ENCODE results near the gene MREG. TPM values are rescaled to one million over a fixed set of nuclear protein-coding genes. Genes with fewer than 3 reads are reported as not detected.

MREG gene
- total RNA-seq, 1 experiment from 2014 or later: 23.0 TPM

DNA sequence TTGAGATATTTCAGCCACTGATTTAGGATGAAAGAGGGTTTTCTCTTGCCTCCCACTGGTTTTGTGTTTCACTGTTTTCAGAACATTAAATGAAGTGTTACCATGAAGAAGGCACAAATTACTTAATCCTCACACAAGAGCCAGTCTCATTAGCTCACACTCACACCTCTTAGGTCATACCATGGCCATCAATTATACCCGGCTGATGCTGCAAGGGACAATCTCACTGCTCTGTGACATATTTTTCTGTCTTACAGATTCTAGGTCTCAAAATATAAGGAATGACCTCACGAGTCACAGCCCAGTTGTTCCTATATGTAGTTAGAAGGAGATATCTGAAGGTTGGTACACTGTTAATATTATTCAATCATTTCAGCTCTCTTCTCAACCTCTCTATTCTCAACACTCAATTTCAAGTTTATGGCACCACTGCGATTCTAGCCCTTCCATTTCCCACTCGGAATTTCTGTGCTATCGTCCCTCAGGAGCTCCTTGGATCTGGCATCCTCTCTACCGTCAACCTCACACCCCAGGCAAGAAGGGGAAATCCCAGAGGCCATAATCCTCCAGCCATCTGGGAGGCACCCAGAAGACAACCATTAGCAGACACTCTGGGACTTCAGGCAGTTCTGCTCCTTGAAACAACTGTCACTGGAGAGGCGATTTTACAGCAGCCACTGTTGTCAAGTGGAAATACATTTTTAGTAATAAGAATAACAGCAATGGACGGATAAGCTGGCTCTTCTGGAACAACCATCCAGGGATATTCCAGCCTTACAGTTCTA, 101.9 kb downstream of the MREG start:
- Histone ChIP-seq H3K4me3 (no peak overlapping the region), H3K79me2 (ENCODE audit: low read depth) (no peaks in the 10 kb centered on the region), H4K20me1 (ENCODE audit: insufficient read depth) (no peaks in the 10 kb centered on the region), H3K4me1 (replicated peaks; ENCODE audit: insufficient read depth) (no peaks in the 10 kb centered on the region), H3K9me2 (ENCODE audit: insufficient read depth) (no peaks in the 10 kb centered on the region), H3K9me3 (ENCODE audit: insufficient read depth, low read depth) (no peaks in the 10 kb centered on the region; the same call in 1 of the 2 replicates), H2AFZ (no peak overlapping the region), H3F3A (ENCODE audit: insufficient read depth, low read depth) (no peaks in the 10 kb centered on the region), H3K27me3 (ENCODE audit: insufficient read depth, low read depth) (no peaks in the 10 kb centered on the region), H3K27ac (no peak overlapping the region), H3K4me2 (no peak overlapping the region), H3K36me3 (ENCODE audit: low read depth) (no peaks in the 10 kb centered on the region)
- TF ChIP-seq, protein P1, sequence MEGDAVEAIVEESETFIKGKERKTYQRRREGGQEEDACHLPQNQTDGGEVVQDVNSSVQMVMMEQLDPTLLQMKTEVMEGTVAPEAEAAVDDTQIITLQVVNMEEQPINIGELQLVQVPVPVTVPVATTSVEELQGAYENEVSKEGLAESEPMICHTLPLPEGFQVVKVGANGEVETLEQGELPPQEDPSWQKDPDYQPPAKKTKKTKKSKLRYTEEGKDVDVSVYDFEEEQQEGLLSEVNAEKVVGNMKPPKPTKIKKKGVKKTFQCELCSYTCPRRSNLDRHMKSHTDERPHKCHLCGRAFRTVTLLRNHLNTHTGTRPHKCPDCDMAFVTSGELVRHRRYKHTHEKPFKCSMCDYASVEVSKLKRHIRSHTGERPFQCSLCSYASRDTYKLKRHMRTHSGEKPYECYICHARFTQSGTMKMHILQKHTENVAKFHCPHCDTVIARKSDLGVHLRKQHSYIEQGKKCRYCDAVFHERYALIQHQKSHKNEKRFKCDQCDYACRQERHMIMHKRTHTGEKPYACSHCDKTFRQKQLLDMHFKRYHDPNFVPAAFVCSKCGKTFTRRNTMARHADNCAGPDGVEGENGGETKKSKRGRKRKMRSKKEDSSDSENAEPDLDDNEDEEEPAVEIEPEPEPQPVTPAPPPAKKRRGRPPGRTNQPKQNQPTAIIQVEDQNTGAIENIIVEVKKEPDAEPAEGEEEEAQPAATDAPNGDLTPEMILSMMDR (conservative IDR thresholded peaks at IDR 0.05): no peak
- TF ChIP-seq EZH2 (IDR thresholded peaks at IDR 0.05; ENCODE audit: low read depth): no peak
- no peak for DNase-seq
- BruUV-seq (replicated peaks): no TSS peak
- intact Hi-C loops (cut with micrococcal nuclease; ENCODE audit: unreplicated experiment): no loop called here
- CTCF ChIA-PET: no interaction called here
- POLR2A ChIA-PET (ENCODE audit: unreplicated experiment): no interaction called here

DNA sequence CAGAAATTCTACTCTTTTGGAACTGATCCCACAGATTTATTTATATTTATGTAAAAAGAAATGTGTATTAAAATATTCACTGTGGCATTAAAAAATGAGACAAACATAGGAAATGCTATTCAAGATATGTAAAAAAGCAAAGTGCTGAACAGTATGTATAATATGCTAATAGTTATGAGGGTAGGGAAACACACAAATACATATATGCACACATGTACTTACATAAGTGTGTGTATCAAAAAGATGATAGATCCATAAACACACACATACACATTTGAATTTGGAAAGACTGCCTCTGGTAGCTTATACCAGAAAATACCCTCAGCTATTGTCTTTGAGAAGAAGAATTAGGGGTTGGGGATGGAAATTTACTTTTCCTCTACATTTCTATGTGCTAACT, 103.2 kb downstream of the MREG start:
- CTCF ChIA-PET: no interaction called here

DNA sequence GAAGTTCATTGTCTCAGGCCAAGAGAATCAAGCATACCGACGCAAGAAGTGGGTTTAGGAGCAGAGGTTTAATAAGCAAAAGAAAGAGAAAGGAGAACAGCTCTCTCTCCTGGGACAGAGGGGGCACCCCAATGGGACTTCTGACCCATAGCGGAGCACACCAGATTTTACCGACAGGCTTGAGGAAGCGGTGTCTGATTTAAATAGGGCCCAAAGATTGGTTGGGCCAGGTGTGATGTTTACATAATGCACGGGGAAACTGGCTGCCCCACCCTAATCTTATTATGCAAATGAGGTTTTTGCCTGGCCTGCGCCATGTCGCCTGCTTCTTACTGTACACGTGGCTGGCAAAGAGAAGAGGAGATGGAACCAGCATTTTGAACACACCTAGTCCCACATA, 106.2 kb downstream of the MREG start:
- ChIA-PET POLR2A (ENCODE audit: unreplicated experiment) (no interaction called here), CTCF (no interaction called here)
- no TSS peak for BruUV-seq (replicated peaks)
- Histone ChIP-seq H4K20me1 (ENCODE audit: insufficient read depth) (no peaks in the 10 kb centered on the region), H3K9me2 (ENCODE audit: insufficient read depth) (no peaks in the 10 kb centered on the region), H2AFZ (no peak overlapping the region), H3K4me1 (replicated peaks; ENCODE audit: insufficient read depth) (peaks cover 20% of the 10 kb centered on the region), H3K36me3 (ENCODE audit: low read depth) (no peaks in the 10 kb centered on the region), H3K79me2 (ENCODE audit: low read depth) (no peaks in the 10 kb centered on the region), H3K9me3 (ENCODE audit: insufficient read depth, low read depth) (no peaks in the 10 kb centered on the region), H3K27me3 (ENCODE audit: insufficient read depth, low read depth) (no peaks in the 10 kb centered on the region), H3K4me3 (no peak overlapping the region), H3F3A (ENCODE audit: insufficient read depth, low read depth) (peaks cover 9% of the 10 kb centered on the region; the same call in 1 of the 2 replicates), H3K27ac (no peak overlapping the region), H3K4me2 (no peak overlapping the region)
- TF ChIP-seq, protein P1 (conservative IDR thresholded peaks at IDR 0.05): no peak
- TF ChIP-seq EZH2 (IDR thresholded peaks at IDR 0.05; ENCODE audit: low read depth): no peak
- intact Hi-C loops (cut with micrococcal nuclease; ENCODE audit: unreplicated experiment): loop anchor here (10.0 kb wide), 1 partner anchor 292 kb away; no protein-coding TSS in a partner anchor
- DNase-seq: no peak

More for the DNA sequence above, 103.2 kb downstream of the MREG start:
- no TSS peak for BruUV-seq (replicated peaks)
- POLR2A ChIA-PET (ENCODE audit: unreplicated experiment): no interaction called here
- DNase-seq: no peak
- H3K36me3 ChIP-seq (ENCODE audit: low read depth): no peaks in the 10 kb centered on the region
- no peak for TF ChIP-seq EZH2 (IDR thresholded peaks at IDR 0.05; ENCODE audit: low read depth)
- TF ChIP-seq, protein P1 (conservative IDR thresholded peaks at IDR 0.05): no peak
- no peak overlapping the region for H3K27ac ChIP-seq
- H3K27me3 ChIP-seq (ENCODE audit: insufficient read depth, low read depth): no peaks in the 10 kb centered on the region
- no peaks in the 10 kb centered on the region for H3K9me2 ChIP-seq (ENCODE audit: insufficient read depth)
- no peaks in the 10 kb centered on the region for H3K79me2 ChIP-seq (ENCODE audit: low read depth)
- H3K4me2 ChIP-seq: no peak overlapping the region
- intact Hi-C loops (cut with micrococcal nuclease; ENCODE audit: unreplicated experiment): no loop called here
- no peak overlapping the region for H3K4me3 ChIP-seq
- no peak overlapping the region for H2AFZ ChIP-seq
- H3K4me1 ChIP-seq (replicated peaks; ENCODE audit: insufficient read depth): no peaks in the 10 kb centered on the region; the same call in 1 of the 2 replicates
- no peaks in the 10 kb centered on the region for H3K9me3 ChIP-seq (ENCODE audit: insufficient read depth, low read depth)
- H4K20me1 ChIP-seq (ENCODE audit: insufficient read depth): no peaks in the 10 kb centered on the region
- H3F3A ChIP-seq (ENCODE audit: insufficient read depth, low read depth): no peaks in the 10 kb centered on the region

Data from PC-9 (cell line).